ENCODE results near the gene SHB. TPM values are rescaled to one million over a fixed set of nuclear protein-coding genes. Genes with fewer than 3 reads are reported as not detected.

SHB gene
- polyA plus RNA-seq, 1 donor (not counting 4 experiments of a cell fraction or from before 2014, with no cell fraction given), result 10.9 TPM

GRCh38 chr9:38001430-38001829, 67.6 kb downstream of the SHB start:
- H3K4me2 ChIP-seq (ENCODE audit: control insufficient read depth, extremely low read depth, insufficient read depth, low read depth, low read length), result no peak overlapping the region
- peaks cover 37% of the 10 kb centered on the region for H3K4me1 ChIP-seq (ENCODE audit: control insufficient read depth, extremely low read depth, insufficient read depth, low read length)
- TF ChIP-seq EZH2 (IDR thresholded peaks at IDR 0.05; ENCODE audit: low read length), result no peak
- no peak for TF ChIP-seq CTCF (optimal IDR thresholded peaks at IDR 0.05 in 1 of 3, IDR thresholded peaks at IDR 0.05 in 1 of 3, conservative IDR thresholded peaks at IDR 0.05 in 1 of 3; ENCODE audit: extremely low read depth in 1 of 3, insufficient read depth in 2 of 3, low read length in 3 of 3)
- H3K27ac ChIP-seq (ENCODE audit: control insufficient read depth, insufficient read depth, low read length), result no peak overlapping the region
- no peaks in the 10 kb centered on the region for H3K9me3 ChIP-seq (ENCODE audit: control insufficient read depth, low read depth, low read length)
- DNase-seq (ENCODE audit: low read depth, low spot score), result no peak
- dilution Hi-C loops (cut with MboI; ENCODE audit: extremely low pct_ligation_motif_present, low sequenced_read_pairs), result no loop called here
- H3K4me3 ChIP-seq (ENCODE audit: control insufficient read depth in 2 of 3, extremely low read depth in 1 of 3, insufficient read depth in 2 of 3, low read depth in 1 of 3, low read length in 3 of 3), result no peak overlapping the region
- H3K9ac ChIP-seq (ENCODE audit: control insufficient read depth, extremely low read depth, insufficient read depth, low read length), result no peak overlapping the region
- FAIRE-seq, result no peak
- H2AFZ ChIP-seq (ENCODE audit: control insufficient read depth, low read length), result no peak overlapping the region
- H3K9me1 ChIP-seq (ENCODE audit: control insufficient read depth, extremely low read depth, insufficient read depth, low read length), result peaks cover 3% of the 10 kb centered on the region
- H3K36me3 ChIP-seq (ENCODE audit: control insufficient read depth in 2 of 2, extremely low read depth in 1 of 2, insufficient read depth in 2 of 2, low read length in 2 of 2), result peaks cover 7 to 18% of the 10 kb centered on the region in 2 experiments
- peaks cover 74% of the 10 kb centered on the region for H3K79me2 ChIP-seq (ENCODE audit: control insufficient read depth, insufficient read depth, low read length)
- no peaks in the 10 kb centered on the region for H3K27me3 ChIP-seq (ENCODE audit: control insufficient read depth, extremely low read depth, insufficient read depth, low read length)
- H4K20me1 ChIP-seq (ENCODE audit: control insufficient read depth, extremely low read depth, insufficient read depth, low read length), result no peaks in the 10 kb centered on the region

GRCh38 chr9:38000735-38001134, 68.3 kb downstream of the SHB start:
- H3K79me2 ChIP-seq (ENCODE audit: control insufficient read depth, insufficient read depth, low read length), result peaks cover 76% of the 10 kb centered on the region
- peaks cover 35% of the 10 kb centered on the region for H3K4me1 ChIP-seq (ENCODE audit: control insufficient read depth, extremely low read depth, insufficient read depth, low read length)
- H3K9me1 ChIP-seq (ENCODE audit: control insufficient read depth, extremely low read depth, insufficient read depth, low read length), result peaks cover 3% of the 10 kb centered on the region
- no peak overlapping the region for H3K27ac ChIP-seq (ENCODE audit: control insufficient read depth, insufficient read depth, low read length)
- dilution Hi-C loops (cut with MboI; ENCODE audit: extremely low pct_ligation_motif_present, low sequenced_read_pairs), result no loop called here
- H3K36me3 ChIP-seq (ENCODE audit: control insufficient read depth in 2 of 2, extremely low read depth in 1 of 2, insufficient read depth in 2 of 2, low read length in 2 of 2), result peaks cover 7 to 18% of the 10 kb centered on the region in 2 experiments
- no peak overlapping the region for H3K4me2 ChIP-seq (ENCODE audit: control insufficient read depth, extremely low read depth, insufficient read depth, low read depth, low read length)
- H3K9ac ChIP-seq (ENCODE audit: control insufficient read depth, extremely low read depth, insufficient read depth, low read length), result no peak overlapping the region
- no peaks in the 10 kb centered on the region for H3K9me3 ChIP-seq (ENCODE audit: control insufficient read depth, low read depth, low read length)
- no peak overlapping the region for H2AFZ ChIP-seq (ENCODE audit: control insufficient read depth, low read length)
- H4K20me1 ChIP-seq (ENCODE audit: control insufficient read depth, extremely low read depth, insufficient read depth, low read length), result peaks cover 2% of the 10 kb centered on the region
- H3K4me3 ChIP-seq (ENCODE audit: control insufficient read depth in 2 of 3, extremely low read depth in 1 of 3, insufficient read depth in 2 of 3, low read depth in 1 of 3, low read length in 3 of 3), result no peak overlapping the region
- H3K27me3 ChIP-seq (ENCODE audit: control insufficient read depth, extremely low read depth, insufficient read depth, low read length), result no peaks in the 10 kb centered on the region
- TF ChIP-seq CTCF (optimal IDR thresholded peaks at IDR 0.05 in 1 of 3, IDR thresholded peaks at IDR 0.05 in 1 of 3, conservative IDR thresholded peaks at IDR 0.05 in 1 of 3; ENCODE audit: extremely low read depth in 1 of 3, insufficient read depth in 2 of 3, low read length in 3 of 3) (no peak), EZH2 (IDR thresholded peaks at IDR 0.05; ENCODE audit: low read length) (no peak)
- FAIRE-seq, result no peak
- DNase-seq (ENCODE audit: low read depth, low spot score), result no peak
